Choroid plexus epithelial cell (primary cell): Measurements from ENCODE around the gene FBXL13.
"Not testable (repeated sequence)": the region's sequence is repeated elsewhere in the genome, so short reads cannot be mapped to it uniquely, and the experiment has no call there.

ENCODE experiments used
- DNase-seq: peaks from one replicate; pipeline ENCODE4 v3.0.0-alpha.2; 2010; ENCODE audit warnings: low read depth
- H3K4me3 ChIP-seq: 2 replicates; pipeline ENCODE4 v1.5.1; 2011; ENCODE audit warnings: low read depth, mild to moderate bottlenecking, control low read depth, low read length, moderate library complexity
- CTCF ChIP-seq: conservative IDR thresholded peaks from 2 replicates; pipeline ENCODE4 v1.5.1; 2011; ENCODE audit warnings: low read depth, mild to moderate bottlenecking, control low read depth, inconsistent platforms, low read length, moderate library complexity

Gene FBXL13

GRCh38 chr7:103051519-103051918 lies 23.1 kb downstream of the FBXL13 start:
- no peak for TF ChIP-seq CTCF
- H3K4me3 ChIP-seq = no peak overlapping the region
- DNase-seq = no peak

GRCh38 chr7:103048833-103049232 lies 25.8 kb downstream of the FBXL13 start:
- peak; percentile 26 for DNase-seq
- TF ChIP-seq CTCF = no peak

GRCh38 chr7:103041815-103042214 lies 32.8 kb downstream of the FBXL13 start:
- DNase-seq, H3K4me3 ChIP-seq: not testable (repeated sequence)

More at GRCh38 chr7:103048833-103049232, 25.8 kb downstream of the FBXL13 start:
- no peak overlapping the region for H3K4me3 ChIP-seq

- not testable (repeated sequence) for H3K4me3 ChIP-seq, DNase-seq
Observed at GRCh38 chr7:103037823-103038739, 36.5 kb downstream of the FBXL13 start.

- no peak for DNase-seq
- TF ChIP-seq CTCF = no peak
- no peak overlapping the region for H3K4me3 ChIP-seq
Observed at GRCh38 chr7:103037476-103037822, 37.1 kb downstream of the FBXL13 start.

- H3K4me3 ChIP-seq = not testable (repeated sequence)
Observed at GRCh38 chr7:103034318-103034717, 40.3 kb downstream of the FBXL13 start.

GRCh38 chr7:103031781-103032180 lies 42.8 kb downstream of the FBXL13 start:
- no peak for DNase-seq
- TF ChIP-seq CTCF = no peak
- H3K4me3 ChIP-seq = no peak overlapping the region

More at GRCh38 chr7:103034318-103034717, 40.3 kb downstream of the FBXL13 start:
- not testable (repeated sequence) for DNase-seq

- H3K4me3 ChIP-seq = no peak overlapping the region
- TF ChIP-seq CTCF = no peak
- DNase-seq = no peak
Observed at GRCh38 chr7:103031024-103031423, 43.6 kb downstream of the FBXL13 start.
